DMS153 (cell line): ENCODE data around the gene WDFY4.

Experiments used
- DNase-seq: peaks from one replicate; lab custom pipeline; 2025; lab: John Stamatoyannopoulos, UW

Gene WDFY4

DNA sequence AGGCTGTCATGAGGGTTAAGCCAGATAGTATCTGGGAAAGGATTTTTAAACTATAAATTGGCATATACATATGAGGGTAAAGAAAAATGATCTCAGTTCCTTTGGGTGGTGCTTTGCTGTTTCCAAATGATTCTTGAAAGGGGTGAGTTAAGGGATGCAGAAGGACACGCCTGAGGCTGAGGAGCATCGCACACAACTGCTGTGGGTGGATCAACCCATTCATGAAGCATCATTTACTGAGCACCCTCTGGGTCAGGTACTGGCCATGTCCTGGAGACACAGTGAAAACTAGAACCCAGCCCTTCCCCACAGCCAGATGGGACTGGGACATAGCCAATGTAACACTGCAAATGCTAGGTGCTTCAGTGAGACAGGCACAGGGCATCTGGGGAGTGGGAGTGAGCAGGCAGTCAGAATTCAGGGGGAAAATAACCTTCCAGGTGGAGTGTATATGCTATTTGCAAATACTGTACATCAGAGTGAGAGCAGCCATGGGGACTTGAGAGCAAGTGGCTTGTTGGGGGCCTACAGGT is 112.1 kb downstream of the WDFY4 start:
- DNase-seq: no peak

- DNase-seq: no peak
Observed at GRCh38 chr10:48797830-48798229, 113.2 kb downstream of the WDFY4 start.

- no peak for DNase-seq
Observed at GRCh38 chr10:48798481-48799254, 114.0 kb downstream of the WDFY4 start.

GRCh38 chr10:48799341-48800006 is 114.8 kb downstream of the WDFY4 start:
- DNase-seq: no peak

GRCh38 chr10:48800007-48800675 is 115.5 kb downstream of the WDFY4 start:
- DNase-seq: no peak

DNA sequence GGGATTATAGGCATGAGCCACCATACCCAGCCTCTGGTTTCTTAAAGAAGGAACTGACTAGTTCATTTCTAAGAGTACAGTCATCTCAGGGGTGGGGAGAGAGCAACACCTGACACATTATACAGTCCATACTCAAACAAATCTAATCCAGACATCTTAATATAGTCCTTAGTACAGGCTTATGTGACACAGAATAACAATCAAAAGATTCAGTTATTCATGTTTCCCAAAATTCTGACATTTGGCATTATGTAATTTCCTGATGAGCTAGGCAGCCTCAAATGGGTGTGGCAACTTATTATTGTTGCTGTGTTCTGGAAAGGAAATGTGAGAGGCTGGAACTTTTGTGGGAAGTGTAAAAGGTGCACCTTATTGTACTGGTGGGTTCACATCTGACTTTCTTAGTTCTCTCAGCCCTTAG is 116.3 kb downstream of the WDFY4 start:
- DNase-seq: no peak

GRCh38 chr10:48802611-48803071 is 118.0 kb downstream of the WDFY4 start:
- DNase-seq: no peak

- DNase-seq: no peak
Observed at GRCh38 chr10:48803801-48804584, 119.3 kb downstream of the WDFY4 start.

GRCh38 chr10:48804740-48805182 is 120.1 kb downstream of the WDFY4 start:
- DNase-seq: peak; percentile 37

- DNase-seq: no peak
Observed at GRCh38 chr10:48805411-48805810, 120.7 kb downstream of the WDFY4 start.

DNA sequence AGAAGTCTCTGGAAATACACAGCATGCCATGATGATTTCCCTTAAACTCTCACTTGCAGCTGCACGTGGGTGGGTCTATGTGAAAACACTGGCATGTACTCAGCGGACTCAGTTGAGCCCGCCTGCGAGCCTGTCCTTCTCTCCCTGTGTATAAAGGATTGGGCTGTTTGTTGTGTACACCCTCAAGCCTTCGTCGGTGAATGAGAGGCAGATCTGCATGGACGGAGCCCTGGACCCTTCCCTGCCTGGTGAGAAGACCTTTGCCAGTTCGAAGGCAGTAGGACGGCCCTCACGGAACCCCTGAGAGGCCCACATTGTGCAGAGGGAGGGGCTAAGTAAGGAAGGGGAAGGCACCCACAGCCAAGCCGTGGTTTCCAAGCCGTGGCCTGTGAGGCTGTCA is 121.2 kb downstream of the WDFY4 start:
- DNase-seq: no peak

DNA sequence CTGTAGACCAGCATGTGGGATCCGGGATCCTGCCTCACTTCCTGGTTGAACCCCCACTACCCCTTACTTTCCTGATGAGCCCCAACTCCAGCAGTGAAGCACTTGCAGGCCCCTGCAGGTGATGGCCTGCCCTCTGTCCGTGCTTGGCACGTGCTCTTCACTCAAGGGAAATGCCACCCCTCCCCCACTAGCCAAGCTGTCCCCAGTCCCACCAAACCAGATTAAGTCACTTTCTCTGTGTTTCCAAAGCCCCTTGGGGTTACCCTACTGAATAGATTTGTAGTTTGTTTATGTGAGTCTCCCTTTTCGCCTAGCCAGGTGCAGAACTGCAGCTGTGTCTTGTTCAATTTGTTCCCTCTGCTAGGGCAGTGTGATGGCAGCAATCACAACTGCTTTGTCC is 121.7 kb downstream of the WDFY4 start:
- DNase-seq: no peak

GRCh38 chr10:48807791-48808470 is 123.3 kb downstream of the WDFY4 start:
- DNase-seq: no peak

- DNase-seq: no peak
Observed at GRCh38 chr10:48809261-48809660, 124.6 kb downstream of the WDFY4 start.

- no peak for DNase-seq
Observed at GRCh38 chr10:48811461-48811860, 126.8 kb downstream of the WDFY4 start.

DNA sequence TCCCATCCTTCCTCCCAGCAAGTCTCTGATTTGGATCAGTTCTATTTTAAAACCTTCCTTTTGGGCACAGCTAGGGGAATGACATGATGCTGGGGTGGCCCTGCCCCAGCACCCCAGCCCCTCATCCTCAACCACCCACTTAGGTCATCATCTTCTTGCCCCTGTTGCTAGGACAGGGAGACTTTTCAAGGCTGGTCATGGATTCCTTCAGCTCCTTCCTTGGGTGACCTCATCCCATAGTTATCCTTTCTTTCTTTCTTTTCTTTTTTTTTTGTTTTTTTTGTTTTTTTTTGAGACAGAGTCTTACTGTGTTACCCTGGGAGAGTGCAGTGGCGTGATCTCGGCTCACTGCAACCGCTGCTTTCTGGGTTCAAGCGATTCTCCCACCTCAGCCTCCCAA is 127.2 kb downstream of the WDFY4 start:
- no peak for DNase-seq

- DNase-seq: no peak
Observed at GRCh38 chr10:48813291-48813690, 128.6 kb downstream of the WDFY4 start.

GRCh38 chr10:48813825-48814224 is 129.2 kb downstream of the WDFY4 start:
- no peak for DNase-seq

GRCh38 chr10:48814933-48815332 is 130.3 kb downstream of the WDFY4 start:
- no peak for DNase-seq

DNA sequence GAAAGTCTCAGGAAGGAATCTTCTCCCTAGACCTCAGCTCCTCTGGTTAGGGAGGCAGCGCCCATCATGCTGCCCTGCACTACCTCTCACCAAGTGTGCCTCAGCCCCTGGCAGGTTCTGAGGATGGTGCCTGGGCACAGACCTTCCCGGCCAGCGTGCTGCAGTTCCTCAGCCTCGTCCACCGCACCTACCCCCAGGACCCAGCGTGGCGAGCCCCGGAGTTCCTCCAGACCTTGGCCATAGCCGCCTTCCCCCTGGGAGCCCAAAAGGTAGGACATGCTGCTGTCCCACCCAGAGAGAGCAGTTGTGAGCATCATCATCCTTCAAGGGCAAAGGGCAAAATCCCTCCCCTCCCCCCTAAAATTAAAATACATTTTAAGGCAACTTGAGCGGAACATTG is 132.5 kb downstream of the WDFY4 start:
- no peak for DNase-seq

GRCh38 chr10:48818081-48818480 is 133.4 kb downstream of the WDFY4 start:
- DNase-seq: no peak
